Activated CD8-positive, alpha-beta memory T cell treated with anti-CD3 and anti-CD28 coated beads, Interleukin-2, amount 50 U/mL, for 1 hour (primary cell): ENCODE data around the gene TRPM3.

Source experiments
- DNase-seq: peaks from one replicate; pipeline ENCODE4 v3.0.0-alpha.2; 2020; ENCODE audit errors: extremely low read depth

Gene TRPM3

GRCh38 chr9:70823284-70823683 is 298.1 kb downstream of the TRPM3 start:
- DNase-seq = no peak

- DNase-seq = no peak
Measured at GRCh38 chr9:70817311-70817710, 304.1 kb downstream of the TRPM3 start.

- DNase-seq = no peak
Measured at GRCh38 chr9:70816891-70817290, 304.5 kb downstream of the TRPM3 start.

- no peak for DNase-seq
Measured at GRCh38 chr9:70816316-70816715, 305.1 kb downstream of the TRPM3 start.

- no peak for DNase-seq
Measured at GRCh38 chr9:70814597-70814996, 306.8 kb downstream of the TRPM3 start.

GRCh38 chr9:70813141-70813540 is 308.3 kb downstream of the TRPM3 start:
- no peak for DNase-seq

GRCh38 chr9:70811638-70812037 is 309.8 kb downstream of the TRPM3 start:
- no peak for DNase-seq

GRCh38 chr9:70806875-70807274 is 314.5 kb downstream of the TRPM3 start:
- no peak for DNase-seq

- DNase-seq = no peak
Measured at GRCh38 chr9:70805949-70806348, 315.5 kb downstream of the TRPM3 start.

- no peak for DNase-seq
Measured at GRCh38 chr9:70802758-70803436, 318.5 kb downstream of the TRPM3 start.

GRCh38 chr9:70802206-70802605 is 319.2 kb downstream of the TRPM3 start:
- no peak for DNase-seq

GRCh38 chr9:70801181-70801829 is 320.1 kb downstream of the TRPM3 start:
- no peak for DNase-seq

- no peak for DNase-seq
Measured at GRCh38 chr9:70798018-70798417, 323.4 kb downstream of the TRPM3 start.

GRCh38 chr9:70795841-70796240 is 325.6 kb downstream of the TRPM3 start:
- no peak for DNase-seq

GRCh38 chr9:70792796-70793195 is 328.6 kb downstream of the TRPM3 start:
- no peak for DNase-seq

- DNase-seq = no peak
Measured at GRCh38 chr9:70791936-70792335, 329.5 kb downstream of the TRPM3 start.

GRCh38 chr9:70789086-70789485 is 332.3 kb downstream of the TRPM3 start:
- DNase-seq = no peak

GRCh38 chr9:70784456-70784855 is 337.0 kb downstream of the TRPM3 start:
- no peak for DNase-seq

- no peak for DNase-seq
Measured at GRCh38 chr9:70778568-70778967, 342.9 kb downstream of the TRPM3 start.

- DNase-seq = no peak
Measured at GRCh38 chr9:70773579-70773978, 347.8 kb downstream of the TRPM3 start.

GRCh38 chr9:70772601-70773000 is 348.8 kb downstream of the TRPM3 start:
- DNase-seq = no peak

GRCh38 chr9:70765946-70766345 is 355.5 kb downstream of the TRPM3 start:
- no peak for DNase-seq

- no peak for DNase-seq
Measured at GRCh38 chr9:70761139-70761670, 360.2 kb downstream of the TRPM3 start.
